HG03457 (cell line): ENCODE results near the gene SLIT3.
A peak's percentile ranks its signal among the peaks of the same experiment; 100 is the strongest.

Experiments used
- ATAC-seq: cut with Tn5 transposase; IDR thresholded peaks from one replicate; pipeline ENCODE4 v1.9.1; 2021; ENCODE audit warnings: moderate number of reproducible peaks; ENCODE audit not compliant: unreplicated experiment

The SLIT3 gene

GRCh38 chr5:168976311-168976970, 324.5 kb downstream of the SLIT3 start:
- no peak for ATAC-seq

GRCh38 chr5:168975331-168975730, 325.6 kb downstream of the SLIT3 start:
- no peak for ATAC-seq

- no peak for ATAC-seq
Measured at GRCh38 chr5:168974082-168974481, 326.9 kb downstream of the SLIT3 start.

- ATAC-seq: no peak
Measured at GRCh38 chr5:168972731-168973130, 328.2 kb downstream of the SLIT3 start.

DNA sequence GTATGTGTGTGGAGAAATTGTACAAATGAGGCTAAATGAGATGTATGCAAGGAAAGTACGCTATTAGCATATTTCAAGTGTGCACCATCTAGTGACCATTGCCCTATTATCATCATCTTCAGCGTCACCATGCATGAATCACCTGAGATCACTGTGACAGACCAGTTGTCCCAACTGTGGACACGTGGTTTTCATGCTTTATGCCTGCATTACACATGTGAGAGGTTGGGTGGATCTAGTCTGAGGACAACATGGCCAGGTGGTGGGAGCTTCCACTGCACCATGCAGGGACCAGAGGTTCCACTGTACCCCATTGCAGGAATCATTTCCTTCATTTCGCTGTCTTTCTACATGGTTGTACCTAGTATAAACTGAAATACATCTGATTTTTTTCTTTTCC, 329.8 kb downstream of the SLIT3 start:
- ATAC-seq: no peak

DNA sequence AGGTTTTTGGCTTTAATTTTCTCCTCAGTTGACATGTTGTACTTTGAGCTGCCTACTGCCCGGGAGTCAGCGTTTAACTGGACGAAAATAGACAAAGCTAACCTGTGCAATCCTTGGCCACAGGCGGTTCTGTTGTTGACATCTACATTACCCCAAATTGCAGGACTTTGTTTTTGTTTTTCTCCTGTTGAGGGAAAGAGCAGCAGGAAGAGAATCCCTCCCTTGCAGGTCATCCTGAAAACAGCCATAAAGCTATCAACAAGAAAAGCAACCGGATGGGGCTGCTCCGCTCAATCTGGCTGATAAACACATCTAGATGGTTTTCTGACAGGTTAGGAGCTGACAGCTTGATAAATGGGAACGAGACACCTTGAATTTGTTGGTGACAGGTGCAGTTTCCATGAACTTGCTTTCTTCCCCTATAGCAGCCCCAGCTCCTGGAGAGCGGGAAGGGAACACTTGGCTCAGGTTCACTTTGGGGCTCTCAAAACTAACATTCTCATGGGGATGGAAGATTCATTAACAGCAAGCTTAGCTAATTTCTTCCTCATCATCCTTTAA, 331.5 kb downstream of the SLIT3 start:
- ATAC-seq: no peak

GRCh38 chr5:168967882-168968620, 332.9 kb downstream of the SLIT3 start:
- ATAC-seq: no peak

DNA sequence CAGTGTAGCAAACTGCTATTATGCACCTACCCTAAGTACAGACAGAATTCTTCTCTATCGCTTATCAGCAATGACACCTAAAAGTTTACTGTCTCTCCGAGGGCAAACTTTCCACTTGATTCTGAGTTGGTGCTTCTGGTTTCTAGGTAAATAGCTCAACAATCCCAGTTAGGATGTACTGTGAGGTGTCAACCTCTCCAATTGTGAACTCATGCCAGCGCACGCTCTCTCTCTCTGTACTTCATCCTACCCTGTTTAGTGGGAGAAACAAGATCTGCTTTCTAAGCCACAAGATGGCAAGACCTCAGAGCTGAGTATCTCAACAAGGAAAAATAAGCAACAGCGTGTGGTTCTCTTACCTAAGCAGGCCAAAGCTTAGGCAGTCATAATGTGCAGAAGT, 335.3 kb downstream of the SLIT3 start:
- no peak for ATAC-seq

GRCh38 chr5:168964182-168964581, 336.8 kb downstream of the SLIT3 start:
- no peak for ATAC-seq

DNA sequence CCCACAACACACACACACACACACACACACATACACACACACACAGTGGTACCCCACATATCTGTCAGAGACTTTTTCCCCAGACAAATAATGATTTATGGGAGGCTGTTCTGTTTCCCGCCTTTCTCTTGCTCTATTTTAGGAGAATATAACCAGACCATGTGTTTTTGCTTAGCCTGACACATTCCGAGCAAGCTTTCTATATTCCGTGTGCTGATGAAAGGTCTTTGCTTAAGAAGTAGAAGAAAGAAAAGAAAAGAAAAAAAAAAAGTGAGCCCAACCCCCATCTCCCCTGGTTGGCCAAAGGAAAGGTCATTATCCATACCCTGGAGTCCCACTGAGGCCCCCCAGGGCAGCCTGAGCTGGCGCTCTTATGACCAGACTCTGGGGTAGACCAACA, 338.6 kb downstream of the SLIT3 start:
- no peak for ATAC-seq

DNA sequence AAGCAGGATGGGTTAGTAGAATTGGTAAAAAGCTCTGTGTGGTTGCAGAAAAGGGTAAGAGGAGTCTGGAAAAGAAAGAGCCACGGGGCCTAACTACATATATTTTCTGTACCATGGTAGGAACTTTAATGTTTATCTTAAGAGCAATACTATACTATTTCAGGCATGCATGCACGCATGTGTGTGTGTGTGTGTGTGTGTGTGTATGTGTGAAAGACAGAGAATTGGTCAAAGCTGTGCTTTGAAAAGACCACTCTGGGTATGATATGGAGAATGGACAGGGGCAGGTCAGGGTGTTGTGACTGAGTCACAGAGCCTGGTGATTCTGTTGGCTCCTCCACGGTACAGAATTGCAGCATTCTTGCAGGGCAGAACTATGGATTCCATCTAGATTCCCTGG, 339.3 kb downstream of the SLIT3 start:
- ATAC-seq: no peak

DNA sequence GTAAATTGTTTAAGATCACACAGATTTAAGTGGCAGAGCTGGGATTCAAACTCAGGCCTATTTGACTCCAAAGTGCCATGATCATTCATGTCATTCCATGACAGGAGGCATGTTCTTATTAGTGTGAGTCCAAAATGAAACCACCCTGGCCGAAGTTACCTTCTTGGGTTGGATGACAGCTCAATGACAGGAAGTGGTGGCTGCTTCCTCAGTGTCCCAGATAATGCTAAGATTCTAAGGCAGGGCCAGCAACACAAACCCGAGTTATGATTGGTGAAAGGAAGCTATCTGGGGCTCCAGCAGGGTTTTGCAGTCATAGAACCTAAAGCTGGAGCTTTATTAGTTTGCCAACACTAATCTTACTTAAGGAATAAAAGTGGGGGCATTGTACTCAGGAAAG, 340.4 kb downstream of the SLIT3 start:
- ATAC-seq: no peak

DNA sequence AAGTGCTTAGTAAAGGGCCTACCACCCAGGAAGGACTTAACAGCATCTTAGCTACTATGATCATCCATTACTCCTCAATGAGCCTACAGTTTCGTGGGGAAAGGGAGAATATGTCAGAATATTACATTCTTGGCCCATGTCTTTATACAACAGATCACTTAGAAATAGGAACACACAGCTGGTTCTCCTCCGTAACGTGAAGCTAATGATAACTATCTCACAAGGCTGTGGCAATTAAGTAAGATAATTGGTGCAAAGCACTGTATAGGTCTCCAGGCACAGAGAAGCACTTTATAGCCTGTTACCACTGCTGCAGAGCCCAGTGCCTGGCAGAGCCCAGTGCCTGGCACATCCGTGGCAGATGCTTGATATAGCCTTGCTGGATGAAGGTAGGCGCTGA, 347.6 kb downstream of the SLIT3 start:
- ATAC-seq: no peak

- ATAC-seq: no peak
Measured at GRCh38 chr5:168952196-168952595, 348.7 kb downstream of the SLIT3 start.

- no peak for ATAC-seq
Measured at GRCh38 chr5:168951769-168952168, 349.2 kb downstream of the SLIT3 start.

DNA sequence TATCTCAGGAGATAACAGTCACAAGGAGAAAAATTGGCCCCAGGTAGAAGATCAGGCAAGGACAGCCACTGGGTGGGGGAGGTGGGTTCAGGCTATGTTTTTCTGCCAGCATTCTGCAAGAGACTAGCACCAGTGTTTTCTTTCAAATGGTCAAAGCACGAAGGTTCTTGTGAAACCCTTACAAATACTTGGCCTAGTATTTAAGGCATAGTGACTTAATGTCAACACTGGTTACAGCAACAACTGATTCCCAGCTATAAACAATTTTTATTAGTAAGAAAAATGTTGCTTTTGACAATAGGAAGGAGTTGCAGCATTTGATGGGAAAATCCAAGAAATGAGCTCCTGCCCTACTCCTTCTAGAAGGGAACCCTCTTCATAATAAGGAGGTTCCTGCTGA, 349.6 kb downstream of the SLIT3 start:
- no peak for ATAC-seq

- no peak for ATAC-seq
Measured at GRCh38 chr5:168950241-168950951, 350.5 kb downstream of the SLIT3 start.

- no peak for ATAC-seq
Measured at GRCh38 chr5:168948746-168949145, 352.2 kb downstream of the SLIT3 start.

- peak; percentile 82 for ATAC-seq
Measured at GRCh38 chr5:168947212-168947868, 353.6 kb downstream of the SLIT3 start.

DNA sequence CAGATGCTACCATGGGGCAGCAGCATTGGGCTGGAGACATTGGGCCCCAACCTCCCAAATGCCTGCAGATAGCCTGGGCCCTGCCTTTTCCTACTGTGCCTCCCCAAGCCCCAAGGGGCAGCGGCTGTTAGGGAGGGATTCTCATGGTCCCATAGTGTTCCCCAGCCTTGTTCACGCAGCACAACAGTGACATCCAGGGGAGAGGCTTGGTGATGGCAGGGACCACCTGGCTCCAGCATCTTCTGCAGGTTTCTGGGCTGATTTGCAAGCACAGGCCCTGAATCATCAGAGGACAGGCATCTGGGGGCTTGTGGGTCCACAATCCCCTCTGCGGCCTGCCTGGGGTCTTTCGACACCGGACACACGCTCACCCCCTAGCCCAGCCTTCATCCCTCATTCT, 354.6 kb downstream of the SLIT3 start:
- no peak for ATAC-seq

GRCh38 chr5:168944004-168944403, 356.9 kb downstream of the SLIT3 start:
- no peak for ATAC-seq
